HuH-7.5 (cell line): ENCODE results near the gene NPSR1.
"Not testable (repeated sequence)": the region's sequence is repeated elsewhere in the genome, so short reads cannot be mapped to it uniquely, and the experiment has no call there.

ENCODE experiments used
- DNase-seq: peaks from one replicate; pipeline ENCODE4 v3.0.0; 2011; ENCODE audit warnings: low spot score

The NPSR1 gene

GRCh38 chr7:34835901-34836600 is 178.0 kb downstream of the NPSR1 start:
- DNase-seq, result no peak

GRCh38 chr7:34837316-34837715 is 179.3 kb downstream of the NPSR1 start:
- no peak for DNase-seq

- DNase-seq, result no peak
Observed at GRCh38 chr7:34837801-34838201, 179.8 kb downstream of the NPSR1 start.

- DNase-seq, result no peak
Observed at GRCh38 chr7:34838329-34838728, 180.3 kb downstream of the NPSR1 start.

GRCh38 chr7:34839645-34840044 is 181.6 kb downstream of the NPSR1 start:
- DNase-seq, result no peak

- no peak for DNase-seq
Observed at GRCh38 chr7:34840176-34840785, 182.3 kb downstream of the NPSR1 start.

- no peak for DNase-seq
Observed at GRCh38 chr7:34841326-34841725, 183.3 kb downstream of the NPSR1 start.

GRCh38 chr7:34842782-34843181 is 184.8 kb downstream of the NPSR1 start:
- no peak for DNase-seq

GRCh38 chr7:34844406-34844805 is 186.4 kb downstream of the NPSR1 start:
- DNase-seq, result no peak

GRCh38 chr7:34844936-34845665 is 187.1 kb downstream of the NPSR1 start:
- no peak for DNase-seq

GRCh38 chr7:34845666-34846361 is 187.8 kb downstream of the NPSR1 start:
- no peak for DNase-seq

- no peak for DNase-seq
Observed at GRCh38 chr7:34846976-34847375, 189.0 kb downstream of the NPSR1 start.

GRCh38 chr7:34848670-34849069 is 190.7 kb downstream of the NPSR1 start:
- DNase-seq, result no peak

GRCh38 chr7:34849163-34849960 is 191.3 kb downstream of the NPSR1 start:
- no peak for DNase-seq

GRCh38 chr7:34849986-34850385 is 192.0 kb downstream of the NPSR1 start:
- no peak for DNase-seq

- no peak for DNase-seq
Observed at GRCh38 chr7:34850681-34851080, 192.7 kb downstream of the NPSR1 start.

GRCh38 chr7:34851431-34851830 is 193.4 kb downstream of the NPSR1 start:
- no peak for DNase-seq

- not testable (repeated sequence) for DNase-seq
Observed at GRCh38 chr7:34858444-34858843, 200.4 kb downstream of the NPSR1 start.

- DNase-seq, result not testable (repeated sequence)
Observed at GRCh38 chr7:34859281-34859680, 201.3 kb downstream of the NPSR1 start.

- not testable (repeated sequence) for DNase-seq
Observed at GRCh38 chr7:34866222-34866621, 208.2 kb downstream of the NPSR1 start.

GRCh38 chr7:34867341-34867740 is 209.3 kb downstream of the NPSR1 start:
- DNase-seq, result not testable (repeated sequence)

- not testable (repeated sequence) for DNase-seq
Observed at GRCh38 chr7:34868602-34869001, 210.6 kb downstream of the NPSR1 start.
